GM10266 (cell line): ENCODE measurements around the gene CCDC9.

Source experiments
- DNase-seq: peaks from one replicate; pipeline ENCODE4 v3.0.0; 2012; ENCODE audit errors: extremely low spot score
- CTCF ChIP-seq: IDR thresholded peaks from 2 replicates; pipeline ENCODE4 v1.5.1; 2012; ENCODE audit warnings: mild to moderate bottlenecking, low read depth; ENCODE audit not compliant: control insufficient read depth, insufficient read depth; ENCODE audit errors: missing control alignments

Gene CCDC9

GRCh38 chr19:47229676-47230053 lies 26.7 kb upstream of the CCDC9 start:
- no peak for TF ChIP-seq CTCF
- DNase-seq = peak; percentile 33

- peak; percentile 89 for TF ChIP-seq CTCF
- peak; percentile 88 for DNase-seq
Measured at GRCh38 chr19:47230054-47230920, 26.0 kb upstream of the CCDC9 start.

GRCh38 chr19:47230921-47231214 lies 25.5 kb upstream of the CCDC9 start, which contains the start of gene BBC3:
Gene BBC3 (minus strand): TSS chr19:47231199. CDS start chr19:47228431, 2,768 bp downstream.
- DNase-seq = no peak
- TF ChIP-seq CTCF = no peak

GRCh38 chr19:47231215-47232054 lies 24.9 kb upstream of the CCDC9 start:
- peak; percentile 93 for DNase-seq
- TF ChIP-seq CTCF = no peak

GRCh38 chr19:47232422-47233211 lies 23.7 kb upstream of the CCDC9 start:
- TF ChIP-seq CTCF = no peak

GRCh38 chr19:47236072-47236675 lies 20.2 kb upstream of the CCDC9 start:
- no peak for TF ChIP-seq CTCF
- no peak for DNase-seq

More at GRCh38 chr19:47232422-47233211, 23.7 kb upstream of the CCDC9 start:
- DNase-seq = peak; percentile 40
